A549 (cell line): ENCODE data around the gene SRMS. TPM values are rescaled to one million over a fixed set of nuclear protein-coding genes. Genes with fewer than 3 reads are reported as not detected.

ENCODE experiments used
- ATAC-seq, 2 experiments: fragments of 200-7000 bp in 1 of 2; fragments of >200 bp in 1 of 2; cut with Nextera tagmentation in 1 of 2; cut with Tn5 transposase in 1 of 2; 3 replicates each; pipeline versions ENCODE4 v1.8.0 to v1.9.1; 2018 to 2020; ENCODE audit warnings: mild to moderate bottlenecking in 1 of 2, moderate library complexity in 1 of 2
- CTCF ChIA-PET: fragments of 300-600 bp; sonication (Branson Sonifier 250); formaldehyde crosslinking; extraction: SDS; loops from one replicate; lab custom pipeline; 2021; ENCODE audit warnings: antibody characterized with exemption, inconsistent platforms; lab: Yijun Ruan, JAX
- POLR2A ChIA-PET: fragments of 350-600 bp; formaldehyde crosslinking; extraction: SDS; loops from one replicate; lab custom pipeline; 2021; ENCODE audit warnings: antibody characterized with exemption, inconsistent platforms; lab: Yijun Ruan, JAX
- DNase-seq, 2 experiments: peaks; one replicate each; pipeline versions ENCODE4 v3.0.0 to v3.0.0-alpha.2; 2011 to 2016; ENCODE audit warnings: low read depth in 1 of 2, low spot score in 1 of 2
- FAIRE-seq: peaks from 2 replicates; lab custom pipeline; 2011; peaks lifted over from hg19 to GRCh38; lab: Jason Lieb, UNC
- H3K27ac ChIP-seq, 2 experiments: fragments of >200 bp; sonication (Bioruptor Twin); formaldehyde crosslinking; 3 replicates each; pipeline ENCODE4 v1.5.1; 2016 to 2017
- H3K4me1 ChIP-seq: fragments of >200 bp; sonication (Bioruptor Twin); formaldehyde crosslinking; 3 replicates; pipeline ENCODE4 v1.6.1; 2016
- H3K4me2 ChIP-seq: fragments of >200 bp; sonication (Bioruptor Twin); formaldehyde crosslinking; 3 replicates; pipeline ENCODE4 v1.6.1; 2016
- H3K4me3 ChIP-seq: fragments of >200 bp; sonication (Bioruptor Twin); formaldehyde crosslinking; 3 replicates; pipeline ENCODE4 v1.5.1; 2016
- H3K9me3 ChIP-seq: fragments of >200 bp; sonication (Bioruptor Twin); formaldehyde crosslinking; 3 replicates; pipeline ENCODE4 v1.6.1; 2016
- ATOH8 ChIP-seq: fragments of 250-450 bp; sonication (Bioruptor Pico); IDR thresholded peaks from 2 replicates; pipeline ENCODE4 v1.5.0; 2020; ENCODE audit warnings: low read depth, mild to moderate bottlenecking, moderate library complexity
- BHLHE40 ChIP-seq: IDR thresholded peaks from 2 replicates; pipeline ENCODE4 v1.6.1; 2012; ENCODE audit warnings: low read depth, low read length, inconsistent platforms
- CHD4 ChIP-seq: fragments of 200-600 bp; sonication (generic); IDR thresholded peaks from 2 replicates; pipeline ENCODE4 v1.6.1; 2016; ENCODE audit warnings: antibody characterized with exemption, mild to moderate bottlenecking, borderline replicate concordance
- CTCF ChIP-seq: fragments of >200 bp; sonication (Bioruptor Twin); formaldehyde crosslinking; IDR thresholded peaks from 3 replicates; pipeline ENCODE4 v1.5.1; 2016
- E2F6 ChIP-seq: IDR thresholded peaks from 2 replicates; pipeline ENCODE4 v1.6.1; 2012; ENCODE audit warnings: low read depth, borderline replicate concordance
- EP300 ChIP-seq, 2 experiments: fragments of >200 bp; sonication (Bioruptor Twin); formaldehyde crosslinking; IDR thresholded peaks; 2 replicates in 1 of 2; 3 replicates in 1 of 2; pipeline ENCODE4 v1.6.1; 2016 to 2017
- GATA3 ChIP-seq: IDR thresholded peaks from 2 replicates; pipeline ENCODE4 v1.6.1; 2012; ENCODE audit warnings: borderline replicate concordance
- HDAC2 ChIP-seq: fragments of 200-600 bp; sonication (generic); IDR thresholded peaks from 2 replicates; pipeline ENCODE4 v1.6.1; 2016
- HOXB5 ChIP-seq: fragments of 250-450 bp; sonication (Bioruptor Pico); IDR thresholded peaks from 2 replicates; pipeline ENCODE4 v1.5.0; 2020; ENCODE audit warnings: mild to moderate bottlenecking, moderate library complexity
- JUNB ChIP-seq: fragments of >200 bp; sonication (Bioruptor Twin); formaldehyde crosslinking; IDR thresholded peaks from 2 replicates; pipeline ENCODE4 v1.6.1; 2016
- KDM5A ChIP-seq: fragments of 200-600 bp; sonication (generic); IDR thresholded peaks from 2 replicates; pipeline ENCODE4 v1.6.1; 2016; ENCODE audit warnings: antibody characterized with exemption, mild to moderate bottlenecking
- MAFK ChIP-seq: fragments of 450-650 bp; IDR thresholded peaks from 2 replicates; pipeline ENCODE4 v1.6.1; 2014; ENCODE audit not compliant: partially characterized antibody
- RAD21 ChIP-seq, 2 experiments: fragments of >200 bp in 1 of 2; sonication (Bioruptor Twin) in 1 of 2; formaldehyde crosslinking in 1 of 2; IDR thresholded peaks in 1 of 2; conservative IDR thresholded peaks in 1 of 2; 2 replicates in 1 of 2; 3 replicates in 1 of 2; pipeline ENCODE4 v1.6.1; 2012 to 2018; ENCODE audit warnings: inconsistent platforms in 1 of 2
- RARB ChIP-seq: fragments of 250-450 bp; sonication (Bioruptor Pico); IDR thresholded peaks from 2 replicates; pipeline ENCODE4 v1.8.0; 2021; ENCODE audit warnings: mild to moderate bottlenecking, moderate library complexity
- REST ChIP-seq: fragments of 200-600 bp; sonication (generic); IDR thresholded peaks from 2 replicates; pipeline ENCODE4 v1.6.1; 2016; ENCODE audit warnings: antibody characterized with exemption, mild to moderate bottlenecking, moderate library complexity
- SMC3 ChIP-seq: fragments of >200 bp; sonication (Bioruptor Twin); formaldehyde crosslinking; IDR thresholded peaks from 3 replicates; pipeline ENCODE4 v1.6.1; 2018; ENCODE audit warnings: inconsistent platforms
- USF2 ChIP-seq: fragments of 450-650 bp; IDR thresholded peaks from 2 replicates; pipeline ENCODE4 v1.6.1; 2014; ENCODE audit warnings: antibody characterized with exemption
- WGBS: methylation state at CpG from one replicate; pipeline ENCODE4 v1.1.6; 2017; ENCODE audit errors: missing lambda C conversion rate; 5-methylcytosine and 5-hydroxymethylcytosine counted together
- polyA plus RNA-seq, 4 experiments: library from polyadenylated mRNA; depleted of rRNA in 3 of 4; stranded (reverse); fragments of >200 nt; fragmentation: RNase III in 1 of 4; extraction: RNeasy Plus Mini Kit Qiagen cat#74134 plus additional on column Dnase treatment in 1 of 4; gene quantifications; 2 replicates in 3 of 4; 3 replicates in 1 of 4; pipeline ENCODE4 v1.2.3, GENCODE V29; 2011 to 2017
- TF ChIP-seq, protein P1 (sequence below): fragments of 250-450 bp; sonication (Bioruptor Pico); IDR thresholded peaks from 2 replicates; pipeline ENCODE4 v1.5.0; 2021; ENCODE audit warnings: mild to moderate bottlenecking, moderate library complexity, borderline replicate concordance
- TF ChIP-seq, protein P2 (sequence below): fragments of >200 bp; sonication (Bioruptor Twin); formaldehyde crosslinking; IDR thresholded peaks from 3 replicates; pipeline ENCODE4 v1.6.1; 2016

Gene SRMS
- polyA plus RNA-seq, 2 of the 4 experiments (the other 2 are of a cell fraction): not detected

- peak in 1 of 2 experiments; percentile 95 for DNase-seq
- H3K27ac ChIP-seq: peak overlapping the region; percentile 93 to 97
- CTCF ChIA-PET: interaction anchor here (0.7 to 6.8 kb wide), 86 partner anchors 8 to 582 kb away, joined by 3 to 93 read pairs (median 5); partner anchors contain the start of genes FNDC11, LKAAEAR1, PPDPF and PRPF6
- peak; percentile 54; the same call in 2 of the 3 replicates for TF ChIP-seq SMC3
- TF ChIP-seq RARB (CRISPR knock-in tag): no peak
- TF ChIP-seq, protein P1, sequence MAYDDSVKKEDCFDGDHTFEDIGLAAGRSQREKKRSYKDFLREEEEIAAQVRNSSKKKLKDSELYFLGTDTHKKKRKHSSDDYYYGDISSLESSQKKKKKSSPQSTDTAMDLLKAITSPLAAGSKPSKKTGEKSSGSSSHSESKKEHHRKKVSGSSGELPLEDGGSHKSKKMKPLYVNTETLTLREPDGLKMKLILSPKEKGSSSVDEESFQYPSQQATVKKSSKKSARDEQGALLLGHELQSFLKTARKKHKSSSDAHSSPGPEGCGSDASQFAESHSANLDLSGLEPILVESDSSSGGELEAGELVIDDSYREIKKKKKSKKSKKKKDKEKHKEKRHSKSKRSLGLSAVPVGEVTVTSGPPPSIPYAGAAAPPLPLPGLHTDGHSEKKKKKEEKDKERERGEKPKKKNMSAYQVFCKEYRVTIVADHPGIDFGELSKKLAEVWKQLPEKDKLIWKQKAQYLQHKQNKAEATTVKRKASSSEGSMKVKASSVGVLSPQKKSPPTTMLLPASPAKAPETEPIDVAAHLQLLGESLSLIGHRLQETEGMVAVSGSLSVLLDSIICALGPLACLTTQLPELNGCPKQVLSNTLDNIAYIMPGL (CRISPR knock-in tag): no peak
- no peak for TF ChIP-seq HOXB5
- no peak for TF ChIP-seq REST
- TF ChIP-seq MAFK: no peak
- no peak for TF ChIP-seq BHLHE40
- TF ChIP-seq RAD21 (conservative IDR thresholded peaks at IDR 0.05 in 1 of 2, IDR thresholded peaks at IDR 0.05 in 1 of 2): peak in 1 of 2 experiments; percentile 61; a peak in 3 of 5 replicates
- peak; percentile 53 for TF ChIP-seq CTCF
- TF ChIP-seq EP300 (IDR thresholded peaks at IDR 0.05): no peak
- no peak for TF ChIP-seq CHD4
- no peak for TF ChIP-seq HDAC2
- no peak for TF ChIP-seq JUNB
- TF ChIP-seq, protein P2, sequence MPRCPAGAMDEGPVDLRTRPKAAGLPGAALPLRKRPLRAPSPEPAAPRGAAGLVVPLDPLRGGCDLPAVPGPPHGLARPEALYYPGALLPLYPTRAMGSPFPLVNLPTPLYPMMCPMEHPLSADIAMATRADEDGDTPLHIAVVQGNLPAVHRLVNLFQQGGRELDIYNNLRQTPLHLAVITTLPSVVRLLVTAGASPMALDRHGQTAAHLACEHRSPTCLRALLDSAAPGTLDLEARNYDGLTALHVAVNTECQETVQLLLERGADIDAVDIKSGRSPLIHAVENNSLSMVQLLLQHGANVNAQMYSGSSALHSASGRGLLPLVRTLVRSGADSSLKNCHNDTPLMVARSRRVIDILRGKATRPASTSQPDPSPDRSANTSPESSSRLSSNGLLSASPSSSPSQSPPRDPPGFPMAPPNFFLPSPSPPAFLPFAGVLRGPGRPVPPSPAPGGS: no peak
- TF ChIP-seq GATA3: no peak
- no peak for TF ChIP-seq USF2
- TF ChIP-seq E2F6: no peak
- TF ChIP-seq KDM5A: no peak
- no peak for TF ChIP-seq ATOH8 (CRISPR knock-in tag)
- TF ChIP-seq, all 56 proteins: peak for 3
- ATAC-seq (peak; percentile 44 to 69), FAIRE-seq (no peak)
- H3K4me1 ChIP-seq: peaks cover 18% of the 10 kb centered on the region
- H3K4me3 ChIP-seq: peak overlapping the region; percentile 59
- peak overlapping the region; percentile 94 for H3K4me2 ChIP-seq
- 46% methylated on average over 6 of the region's 27 CpGs for WGBS
- POLR2A ChIA-PET: interaction anchor here (0.6 to 4.9 kb wide), 15 partner anchors 9 to 524 kb away, joined by 3 to 62 read pairs (median 5); partner anchors contain the start of genes ARFRP1, GMEB2, HELZ2 and PPDPF
- no peaks in the 10 kb centered on the region for H3K9me3 ChIP-seq
Observed at GRCh38 chr20:63538204-63539091, 9.1 kb downstream of the SRMS start.
